H1 (cell line): Measurements from ENCODE around the gene DYDC1. TPM values are rescaled to one million over a fixed set of nuclear protein-coding genes. Genes with fewer than 3 reads are reported as not detected.

Source experiments
- CTCF ChIA-PET: fragments of 300-600 bp; sonication (Branson Sonifier 250); formaldehyde crosslinking; loops from one replicate; lab custom pipeline; 2021; ENCODE audit not compliant: partially characterized antibody; lab: Charles Lee
- POLR2A ChIA-PET: fragments of 300-600 bp; sonication (Branson Sonifier 250); formaldehyde crosslinking; loops from one replicate; lab custom pipeline; 2021; ENCODE audit warnings: inconsistent platforms; ENCODE audit not compliant: partially characterized antibody; lab: Charles Lee
- DNase-seq, 2 experiments: peaks; one replicate each; pipeline versions ENCODE4 v3.0.0 to v3.0.0-alpha.2; 2010 to 2022; ENCODE audit warnings: low spot score in 2 of 2, low read depth in 1 of 2, mixed read lengths in 1 of 2
- FAIRE-seq: peaks from 2 replicates; lab custom pipeline; 2011; peaks lifted over from hg19 to GRCh38; lab: Jason Lieb, UNC
- H2AFZ ChIP-seq: 2 replicates; pipeline ENCODE4 v1.8.1; 2012; ENCODE audit warnings: low read length, inconsistent platforms
- H2AK5ac ChIP-seq: 2 replicates; pipeline ENCODE4 v1.6.1; 2013; ENCODE audit warnings: low read depth, low read length
- H2BK120ac ChIP-seq: replicated peaks from 2 replicates; pipeline ENCODE3; 2013; ENCODE audit warnings: low read depth, low read length, inconsistent platforms
- H2BK12ac ChIP-seq: 2 replicates; pipeline ENCODE4 v1.6.1; 2013; ENCODE audit warnings: low read depth, low read length
- H2BK15ac ChIP-seq: 2 replicates; pipeline ENCODE4 v1.6.1; 2013; ENCODE audit warnings: low read length
- H2BK20ac ChIP-seq: 2 replicates; pipeline ENCODE4 v1.6.1; 2013; ENCODE audit warnings: low read length
- H2BK5ac ChIP-seq: 2 replicates; pipeline ENCODE4 v1.6.1; 2013; ENCODE audit warnings: low read depth, low read length
- H3K14ac ChIP-seq: 2 replicates; pipeline ENCODE4 v1.6.1; 2013; ENCODE audit warnings: inconsistent platforms; ENCODE audit not compliant: insufficient read length
- H3K18ac ChIP-seq: 2 replicates; pipeline ENCODE4 v1.6.1; 2013; ENCODE audit warnings: low read length; ENCODE audit errors: extremely low read depth
- H3K23ac ChIP-seq: 2 replicates; pipeline ENCODE4 v1.6.1; 2013; ENCODE audit warnings: inconsistent platforms; ENCODE audit not compliant: insufficient read length
- H3K23me2 ChIP-seq: 2 replicates; pipeline ENCODE4 v1.6.1; 2013; ENCODE audit warnings: low read depth, low read length
- H3K27ac ChIP-seq: 2 replicates; pipeline ENCODE4 v1.6.1; 2011; ENCODE audit warnings: low read depth, low read length, inconsistent platforms
- H3K27me3 ChIP-seq, 4 experiments: replicated peaks in 1 of 4; 1 replicate in 1 of 4; 2 replicates in 3 of 4; pipeline versions ENCODE4 v1.6.1 to v1.8.1; 2011 to 2013; ENCODE audit warnings: low read length in 3 of 4, mild to moderate bottlenecking in 3 of 4, inconsistent platforms in 2 of 4, mixed read lengths in 2 of 4, moderate library complexity in 1 of 4; ENCODE audit not compliant: control insufficient read depth in 3 of 4, insufficient read depth in 3 of 4; ENCODE audit errors: extremely low read depth in 1 of 4
- H3K36me3 ChIP-seq, 4 experiments: 2 replicates each; pipeline versions ENCODE4 v1.6.1 to v1.8.1; 2011 to 2013; ENCODE audit warnings: mild to moderate bottlenecking in 4 of 4, low read length in 3 of 4, moderate library complexity in 2 of 4, control low read depth in 1 of 4, inconsistent platforms in 1 of 4; ENCODE audit not compliant: insufficient read depth in 4 of 4, control insufficient read depth in 2 of 4
- H3K4ac ChIP-seq: replicated peaks from 2 replicates; pipeline ENCODE3; 2013; ENCODE audit warnings: low read length, low read depth, mixed read lengths, inconsistent platforms; ENCODE audit not compliant: insufficient read length
- H3K4me1 ChIP-seq, 4 experiments: replicated peaks in 1 of 4; 1 replicate in 1 of 4; 2 replicates in 3 of 4; pipeline versions ENCODE4 v1.6.1 to v1.8.1; 2011 to 2013; ENCODE audit warnings: low read length in 3 of 4, inconsistent platforms in 2 of 4, mixed read lengths in 1 of 4; ENCODE audit not compliant: insufficient read depth in 4 of 4, control insufficient read depth in 3 of 4
- H3K4me2 ChIP-seq, 2 experiments: 2 replicates each; pipeline versions ENCODE4 v1.6.1 to v1.8.1; 2011 to 2013; ENCODE audit warnings: low read depth in 2 of 2, low read length in 2 of 2, control low read depth in 1 of 2, inconsistent platforms in 1 of 2, mild to moderate bottlenecking in 1 of 2; ENCODE audit not compliant: insufficient read depth in 1 of 2
- H3K4me3 ChIP-seq, 4 experiments: fragments of 200-600, 300-600 bp in 1 of 4; sonication (generic), shearing (Covaris generic), sonication (Bioruptor Twin) in 1 of 4; 2 replicates each; pipeline versions ENCODE4 v1.5.1 to v1.8.1; 2011 to 2016; ENCODE audit warnings: low read length in 4 of 4, low read depth in 3 of 4, control low read depth in 2 of 4, inconsistent platforms in 2 of 4, mild to moderate bottlenecking in 2 of 4, mixed read lengths in 1 of 4, moderate library complexity in 1 of 4; ENCODE audit not compliant: insufficient read depth in 2 of 4; ENCODE audit errors: extremely low read depth in 1 of 4
- H3K56ac ChIP-seq: replicated peaks from 2 replicates; pipeline ENCODE3; 2013; ENCODE audit warnings: low read depth, mild to moderate bottlenecking, mixed read lengths, low read length, inconsistent platforms; ENCODE audit not compliant: insufficient read length
- H3K79me1 ChIP-seq: 2 replicates; pipeline ENCODE4 v1.6.1; 2013; ENCODE audit warnings: low read depth, low read length, control low read depth
- H3K79me2 ChIP-seq, 2 experiments: 2 replicates each; pipeline versions ENCODE4 v1.6.1 to v1.8.1; 2012 to 2013; ENCODE audit warnings: low read length in 2 of 2, mild to moderate bottlenecking in 2 of 2, inconsistent platforms in 1 of 2; ENCODE audit not compliant: insufficient read depth in 2 of 2, control insufficient read depth in 1 of 2
- H3K9ac ChIP-seq, 4 experiments: replicated peaks in 1 of 4; 1 replicate in 1 of 4; 2 replicates in 3 of 4; pipeline versions ENCODE4 v1.6.1 to v1.8.1; 2011 to 2013; ENCODE audit warnings: low read depth in 3 of 4, low read length in 3 of 4, control low read depth in 2 of 4, mild to moderate bottlenecking in 2 of 4, moderate library complexity in 2 of 4, inconsistent platforms in 1 of 4; ENCODE audit errors: extremely low read depth in 1 of 4
- H3K9me3 ChIP-seq, 2 experiments: 2 replicates each; pipeline versions ENCODE4 v1.6.1 to v1.8.1; 2012 to 2013; ENCODE audit warnings: mild to moderate bottlenecking in 2 of 2, moderate library complexity in 2 of 2, control low read depth in 1 of 2, inconsistent platforms in 1 of 2, low read depth in 1 of 2, low read length in 1 of 2, mixed read lengths in 1 of 2; ENCODE audit not compliant: insufficient read depth in 2 of 2
- H4K20me1 ChIP-seq, 2 experiments: replicated peaks in 1 of 2; 2 replicates each; pipeline versions ENCODE3 to v1.8.1; 2011 to 2013; ENCODE audit warnings: inconsistent platforms in 2 of 2, low read length in 2 of 2, mild to moderate bottlenecking in 1 of 2; ENCODE audit not compliant: insufficient read depth in 2 of 2, control insufficient read depth in 1 of 2
- H4K5ac ChIP-seq: 2 replicates; pipeline ENCODE4 v1.6.1; 2013; ENCODE audit warnings: low read length, low read depth, mixed read lengths, inconsistent platforms; ENCODE audit not compliant: insufficient read length
- H4K8ac ChIP-seq: 2 replicates; pipeline ENCODE4 v1.8.0; 2013; ENCODE audit warnings: mild to moderate bottlenecking, moderate library complexity, low read length, inconsistent platforms; ENCODE audit not compliant: insufficient read depth; ENCODE audit errors: extremely low read depth
- H4K91ac ChIP-seq: replicated peaks from 2 replicates; pipeline ENCODE3; 2013; ENCODE audit warnings: low read length, mixed read lengths, inconsistent platforms; ENCODE audit not compliant: insufficient read length
- BACH1 ChIP-seq: IDR thresholded peaks from 2 replicates; pipeline ENCODE4 v1.6.1; 2012; ENCODE audit warnings: low read length, improper control_type of control experiment
- CBX8 ChIP-seq: fragments of 300-800, 300-1000 bp; sonication (generic); IDR thresholded peaks from 2 replicates; pipeline ENCODE4 v1.7.1; 2016; ENCODE audit warnings: low read depth, low read length, borderline replicate concordance
- CREB1 ChIP-seq: IDR thresholded peaks from 2 replicates; pipeline ENCODE4 v1.6.1; 2012; ENCODE audit warnings: inconsistent platforms
- GTF2F1 ChIP-seq: IDR thresholded peaks from 2 replicates; pipeline ENCODE4 v1.6.1; 2012; ENCODE audit warnings: low read depth, low read length, improper control_type of control experiment, borderline replicate concordance
- JUND ChIP-seq: IDR thresholded peaks from 2 replicates; pipeline ENCODE4 v1.6.1; 2011; ENCODE audit warnings: mild to moderate bottlenecking, improper control_type of control experiment, low read length
- MAFK ChIP-seq: IDR thresholded peaks from 2 replicates; pipeline ENCODE4 v1.6.1; 2012; ENCODE audit warnings: low read depth, mild to moderate bottlenecking, improper control_type of control experiment, low read length
- MAX ChIP-seq: IDR thresholded peaks from 2 replicates; pipeline ENCODE4 v1.6.1; 2012; ENCODE audit warnings: inconsistent platforms
- POLR2A ChIP-seq, 2 experiments: IDR thresholded peaks; 1 replicate in 1 of 2; 2 replicates in 1 of 2; pipeline ENCODE4 v1.6.1; 2011; ENCODE audit warnings: low read depth in 2 of 2, low read length in 2 of 2, mild to moderate bottlenecking in 2 of 2; ENCODE audit errors: control extremely low read depth in 1 of 2
- SAP30 ChIP-seq: fragments of 300-600 bp; sonication (generic); IDR thresholded peaks from 2 replicates; pipeline ENCODE4 v1.7.1; 2012; ENCODE audit warnings: low read length, moderate library complexity, mild to moderate bottlenecking, inconsistent platforms; ENCODE audit not compliant: insufficient read depth, insufficient replicate concordance
- SP1 ChIP-seq: IDR thresholded peaks from 2 replicates; pipeline ENCODE4 v1.6.1; 2011; ENCODE audit warnings: low read depth, low read length
- SP4 ChIP-seq: IDR thresholded peaks from 2 replicates; pipeline ENCODE4 v1.6.1; 2012; ENCODE audit warnings: low read length, inconsistent platforms
- TAF7 ChIP-seq: optimal IDR thresholded peaks from 2 replicates; pipeline ENCODE3; 2011; ENCODE audit warnings: low read depth, mild to moderate bottlenecking, inconsistent platforms, low read length, moderate library complexity, borderline replicate concordance
- TBP ChIP-seq: IDR thresholded peaks from 2 replicates; pipeline ENCODE4 v1.6.1; 2011; ENCODE audit warnings: low read depth, low read length, improper control_type of control experiment
- YY1 ChIP-seq: IDR thresholded peaks from 2 replicates; pipeline ENCODE4 v1.6.1; 2011; ENCODE audit warnings: low read depth, mild to moderate bottlenecking, low read length
- ZNF274 ChIP-seq: IDR thresholded peaks from 2 replicates; pipeline ENCODE4 v1.7.0; 2012; ENCODE audit warnings: low read length, borderline replicate concordance; ENCODE audit errors: extremely low read depth
- WGBS, 2 experiments: shearing (Covaris generic) in 1 of 2; methylation state at CpG; one replicate each; pipeline versions ENCODE4 v1.1.6 to v1.1.7; 2013 to 2015; ENCODE audit warnings: low lambda C conversion rate in 2 of 2, mixed read lengths in 2 of 2, inconsistent platforms in 1 of 2, low coverage in 1 of 2, missing lambda C conversion rate in 1 of 2; ENCODE audit not compliant: insufficient replicate concordance in 2 of 2, insufficient coverage in 1 of 2, insufficient read length in 1 of 2; ENCODE audit errors: extremely low coverage in 1 of 2, missing lambda C conversion rate in 1 of 2; 5-methylcytosine and 5-hydroxymethylcytosine counted together
- polyA plus RNA-seq, 7 experiments: library from polyadenylated mRNA; depleted of rRNA in 3 of 7; stranded (reverse) in 5 of 7; unstranded in 2 of 7; fragments of >200 nt in 5 of 7; fragments of 200-250 nt in 2 of 7; gene quantifications; 1 replicate in 5 of 7; 2 replicates in 1 of 7; 4 replicates in 1 of 7; pipeline versions ENCODE4 v1.2.1 to v1.2.3, GENCODE V29; 2011 to 2013; ENCODE audit warnings: missing spikeins in 2 of 7, mixed read lengths in 2 of 7
- total RNA-seq: library from RNA; stranded (reverse); fragmentation: NEBNext Ultra II Directional; extraction: Animal tissue kit (Norgen Biotek cat#: 25700); gene quantifications from 2 replicates; pipeline ENCODE4 v1.2.1, GENCODE V29; 2021

The DYDC1 gene
- total and polyA plus RNA-seq, 2 of the 8 experiments (the other 6 are each of a cell fraction or from before 2014, with no cell fraction given), result not detected

GRCh38 chr10:80359644-80360043, 3.1 kb upstream of the DYDC1 start:
- no peak overlapping the region for H4K5ac ChIP-seq
- no peak overlapping the region for H3K56ac ChIP-seq
- peaks cover 9% of the 10 kb centered on the region; the same call in 1 of the 2 replicates for H3K23me2 ChIP-seq
- H3K23ac ChIP-seq, result no peak overlapping the region
- ChIA-PET POLR2A (interaction anchor here (0.6 kb wide), 1 partner anchor 13 kb away, joined by 3 read pairs; no protein-coding TSS in a partner anchor), CTCF (interaction anchor here (0.8 to 1.7 kb wide), 5 partner anchors 19 to 98 kb away, joined by 3 to 4 read pairs (median 3); no protein-coding TSS in a partner anchor)
- H2BK12ac ChIP-seq, result no peak overlapping the region
- H2BK120ac ChIP-seq, result no peak overlapping the region
- no peaks in the 10 kb centered on the region for H3K79me2 ChIP-seq
- H3K9ac ChIP-seq, result no peak overlapping the region
- FAIRE-seq, result no peak
- no peak overlapping the region for H3K27ac ChIP-seq
- H3K27me3 ChIP-seq, result peaks cover 0 to 4% (median 0%) of the 10 kb centered on the region in 4 experiments; a peak in 2 of 7 replicates
- H4K20me1 ChIP-seq, result no peaks in the 10 kb centered on the region
- H3K4me2 ChIP-seq, result no peak overlapping the region
- DNase-seq, result no peak
- no peak overlapping the region for H3K4ac ChIP-seq
- peaks cover 0 to 11% (median 3%) of the 10 kb centered on the region in 4 experiments; a peak in 6 of 7 replicates for H3K4me1 ChIP-seq
- H4K91ac ChIP-seq, result no peak overlapping the region
- no peak overlapping the region for H2BK15ac ChIP-seq
- no peak overlapping the region for H2AFZ ChIP-seq
- no peak overlapping the region for H2BK5ac ChIP-seq
- no peaks in the 10 kb centered on the region for H3K79me1 ChIP-seq
- H2BK20ac ChIP-seq, result no peak overlapping the region
- no peak overlapping the region for H3K18ac ChIP-seq
- H3K4me3 ChIP-seq, result no peak overlapping the region
- H2AK5ac ChIP-seq, result no peak overlapping the region
- H3K14ac ChIP-seq, result no peak overlapping the region
- no peaks in the 10 kb centered on the region for H3K36me3 ChIP-seq
- WGBS, 2 experiments, result 94% methylated on average over 19 of the region's 22 CpGs; no CpG with 5 or more reads in 1 of the 2 experiments
- H4K8ac ChIP-seq, result no peak overlapping the region
- H3K9me3 ChIP-seq, result no peaks in the 10 kb centered on the region; a peak in 1 of 4 replicates
- TF ChIP-seq SP1 (no peak), GTF2F1 (no peak), CBX8 (no peak), TAF7 (no peak), SAP30 (no peak), YY1 (no peak), BACH1 (no peak), ZNF274 (no peak), SP4 (no peak), POLR2A (IDR thresholded peaks at IDR 0.05; ENCODE audit: control extremely low read depth in 1 of 2, low read depth in 2 of 2, low read length in 2 of 2) (no peak), TBP (no peak), JUND (no peak), MAX (no peak), CREB1 (no peak), MAFK (no peak)
